Bronchial epithelial cell (primary cell): ENCODE results near the gene DNAAF5. TPM values are rescaled to one million over a fixed set of nuclear protein-coding genes. Genes with fewer than 3 reads are reported as not detected.
"Not testable (repeated sequence)": the region's sequence is repeated elsewhere in the genome, so short reads cannot be mapped to it uniquely, and the experiment has no call there.

Experiments
- DNase-seq: peaks from one replicate; pipeline ENCODE4 v3.0.0-alpha.2; 2010; ENCODE audit warnings: low read depth
- FAIRE-seq: peaks from 2 replicates; lab custom pipeline; 2011; peaks lifted over from hg19 to GRCh38; lab: Jason Lieb, UNC
- H3K27me3 ChIP-seq: 2 replicates; pipeline ENCODE4 v1.5.1; 2011; ENCODE audit warnings: low read length; ENCODE audit not compliant: control insufficient read depth, insufficient read depth
- H3K36me3 ChIP-seq: 2 replicates; pipeline ENCODE4 v1.5.1; 2011; ENCODE audit warnings: low read length; ENCODE audit not compliant: control insufficient read depth, insufficient read depth
- H3K4me3 ChIP-seq: 2 replicates; pipeline ENCODE4 v1.5.1; 2011; ENCODE audit warnings: mild to moderate bottlenecking, low read depth, low read length, control low read depth
- CTCF ChIP-seq: IDR thresholded peaks from 2 replicates; pipeline ENCODE4 v1.5.1; 2011; ENCODE audit warnings: mild to moderate bottlenecking, moderate library complexity, low read length, control low read depth, inconsistent platforms; ENCODE audit not compliant: insufficient read depth, severe bottlenecking
- total RNA-seq: library from RNA; depleted of rRNA; stranded (reverse); fragments of >200 nt; gene quantifications from 2 replicates; pipeline ENCODE4 v1.2.1, GENCODE V29; 2014

Gene DNAAF5
- total RNA-seq, 1 donor from 2014 or later: 9.7 TPM

- TF ChIP-seq CTCF: no peak
- Histone ChIP-seq H3K36me3 (peaks cover 7% of the 10 kb centered on the region), H3K4me3 (no peak overlapping the region), H3K27me3 (no peaks in the 10 kb centered on the region)
- DNase-seq (no peak), FAIRE-seq (no peak)
Observed at GRCh38 chr7:749140-749551, 22.6 kb downstream of the DNAAF5 start.

GRCh38 chr7:750111-750905, 23.8 kb downstream of the DNAAF5 start:
- FAIRE-seq (no peak), DNase-seq (no peak)
- Histone ChIP-seq H3K36me3 (peaks cover 14% of the 10 kb centered on the region), H3K27me3 (no peaks in the 10 kb centered on the region), H3K4me3 (no peak overlapping the region)
- no peak for TF ChIP-seq CTCF

GRCh38 chr7:751826-752225, 25.3 kb downstream of the DNAAF5 start:
- no peak overlapping the region for H3K4me3 ChIP-seq
- DNase-seq (no peak), FAIRE-seq (peak; percentile 43)
- no peak for TF ChIP-seq CTCF
- no peaks in the 10 kb centered on the region for H3K27me3 ChIP-seq
- peaks cover 21% of the 10 kb centered on the region for H3K36me3 ChIP-seq

- not testable (repeated sequence) for H3K27me3 ChIP-seq, DNase-seq, H3K4me3 ChIP-seq
- peaks cover 25% of the 10 kb centered on the region for H3K36me3 ChIP-seq
- FAIRE-seq: peak; percentile 99
Observed at GRCh38 chr7:752256-752655, 25.8 kb downstream of the DNAAF5 start.

GRCh38 chr7:753190-753589, 26.7 kb downstream of the DNAAF5 start:
- DNase-seq (no peak), FAIRE-seq (no peak)
- TF ChIP-seq CTCF: no peak
- H3K27me3 ChIP-seq: no peaks in the 10 kb centered on the region
- no peak overlapping the region for H3K4me3 ChIP-seq
- H3K36me3 ChIP-seq: peaks cover 30% of the 10 kb centered on the region

- no peak for FAIRE-seq
Observed at GRCh38 chr7:754531-755412, 28.3 kb downstream of the DNAAF5 start.

More at GRCh38 chr7:754531-755412, 28.3 kb downstream of the DNAAF5 start:
- Histone ChIP-seq H3K36me3 (peaks cover 30% of the 10 kb centered on the region), H3K4me3 (no peak overlapping the region), H3K27me3 (no peaks in the 10 kb centered on the region)
- no peak for DNase-seq
- TF ChIP-seq CTCF: no peak
